Thyroid gland (tissue), 4 donors: ENCODE measurements around the gene AKNA. TPM values are rescaled to one million over a fixed set of nuclear protein-coding genes. Genes with fewer than 3 reads are reported as not detected.

Experiments used
- DNase-seq, 2 donors: peaks; one replicate each; pipeline ENCODE4 v3.0.0-alpha.2; 2019
- H3K27ac ChIP-seq, 3 donors: fragments of 200-600 bp; sonication (generic); 1 replicate in 2 of 3; 2 replicates in 1 of 3; pipeline ENCODE4 v1.5.1; 2016 to 2019; ENCODE audit warnings: mild to moderate bottlenecking in 1 of 3, moderate library complexity in 1 of 3
- H3K27me3 ChIP-seq: fragments of 200-600 bp; sonication (generic); one replicate; pipeline ENCODE4 v1.5.1; 2019
- H3K36me3 ChIP-seq, 2 donors: fragments of 200-600 bp; sonication (generic); one replicate each; pipeline ENCODE4 v1.5.1; 2016 to 2019
- H3K4me1 ChIP-seq, 2 donors: fragments of 200-600 bp; sonication (generic); one replicate each; pipeline ENCODE4 v1.5.1; 2017 to 2019
- H3K4me3 ChIP-seq, 3 donors: fragments of 200-600 bp; sonication (generic); replicated peaks in 1 of 3; 1 replicate in 2 of 3; 2 replicates in 1 of 3; pipeline ENCODE4 v1.5.1; 2016; ENCODE audit warnings: mild to moderate bottlenecking in 1 of 3
- H3K9me3 ChIP-seq: fragments of 200-600 bp; sonication (generic); one replicate; pipeline ENCODE4 v1.5.1; 2017
- POLR2A ChIP-seq, 2 donors: fragments of 450-650 bp; IDR thresholded peaks; one replicate each; pipeline ENCODE4 v1.6.1; 2017; ENCODE audit warnings: antibody characterized with exemption in 2 of 2, mild to moderate bottlenecking in 2 of 2, moderate library complexity in 1 of 2
- WGBS, 2 donors: methylation state at CpG; one replicate each; pipeline ENCODE4 v1.1.5; 2017; 5-methylcytosine and 5-hydroxymethylcytosine counted together
- intact Hi-C: fragments of 100-400 bp; cut with DNase I; formaldehyde crosslinking; loops from one replicate; pipeline ENCODE4 v1.15.1; 2023
- total RNA-seq, 4 donors: library from RNA; depleted of rRNA; stranded (reverse); fragments of >200 nt; gene quantifications; one replicate each; pipeline ENCODE4 v1.2.3, GENCODE V29; 2016
- TF ChIP-seq, protein P1 (sequence below), 6 experiments: fragments of 200-600 bp in 3 of 6; fragments of 450-650 bp in 3 of 6; sonication (generic) in 3 of 6; IDR thresholded peaks; one replicate each; pipeline ENCODE4 v1.5.1; 2016 to 2019; ENCODE audit warnings: antibody characterized with exemption in 6 of 6, mild to moderate bottlenecking in 2 of 6, inconsistent platforms in 1 of 6, moderate library complexity in 1 of 6

Gene AKNA
- total RNA-seq, 4 donors from 2014 or later: 10.0 to 17.0 (median 12.5) TPM

DNA sequence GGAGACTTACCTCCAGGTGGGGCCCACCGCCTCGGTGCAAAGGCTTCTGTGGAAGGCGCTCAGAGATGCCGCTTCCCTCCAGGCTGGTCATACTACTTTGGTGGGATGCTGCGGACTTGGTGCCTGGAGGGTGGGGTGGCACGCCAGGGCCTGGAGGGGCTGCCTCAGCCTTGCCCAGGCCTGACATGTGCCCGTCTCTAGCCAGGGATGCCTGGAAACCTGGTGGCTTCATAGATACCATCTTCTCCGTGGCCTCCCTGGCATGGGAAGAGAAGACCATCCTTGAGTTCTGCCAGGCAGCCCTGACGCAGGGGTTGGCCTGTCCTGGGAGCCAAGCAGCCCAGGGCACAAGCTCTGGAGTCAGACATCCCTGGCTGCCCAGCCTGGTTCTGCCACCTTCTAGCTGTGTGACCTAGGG lies 29.9 kb downstream of the AKNA start:
- no peak for DNase-seq
- H3K4me1 ChIP-seq: no peaks in the 10 kb centered on the region
- no peak overlapping the region for H3K27ac ChIP-seq
- WGBS, 2 donors: 83 to 96% methylated on average over 6 to 9 of the region's 9 CpGs
- intact Hi-C loops: no loop called here
- no peaks in the 10 kb centered on the region for H3K27me3 ChIP-seq
- H3K36me3 ChIP-seq: peaks cover 47 to 82% of the 10 kb centered on the region in 2 donors
- no peak overlapping the region for H3K4me3 ChIP-seq
- no peaks in the 10 kb centered on the region for H3K9me3 ChIP-seq
- no peak for TF ChIP-seq POLR2A (IDR thresholded peaks at IDR 0.05)
- TF ChIP-seq, protein P1, sequence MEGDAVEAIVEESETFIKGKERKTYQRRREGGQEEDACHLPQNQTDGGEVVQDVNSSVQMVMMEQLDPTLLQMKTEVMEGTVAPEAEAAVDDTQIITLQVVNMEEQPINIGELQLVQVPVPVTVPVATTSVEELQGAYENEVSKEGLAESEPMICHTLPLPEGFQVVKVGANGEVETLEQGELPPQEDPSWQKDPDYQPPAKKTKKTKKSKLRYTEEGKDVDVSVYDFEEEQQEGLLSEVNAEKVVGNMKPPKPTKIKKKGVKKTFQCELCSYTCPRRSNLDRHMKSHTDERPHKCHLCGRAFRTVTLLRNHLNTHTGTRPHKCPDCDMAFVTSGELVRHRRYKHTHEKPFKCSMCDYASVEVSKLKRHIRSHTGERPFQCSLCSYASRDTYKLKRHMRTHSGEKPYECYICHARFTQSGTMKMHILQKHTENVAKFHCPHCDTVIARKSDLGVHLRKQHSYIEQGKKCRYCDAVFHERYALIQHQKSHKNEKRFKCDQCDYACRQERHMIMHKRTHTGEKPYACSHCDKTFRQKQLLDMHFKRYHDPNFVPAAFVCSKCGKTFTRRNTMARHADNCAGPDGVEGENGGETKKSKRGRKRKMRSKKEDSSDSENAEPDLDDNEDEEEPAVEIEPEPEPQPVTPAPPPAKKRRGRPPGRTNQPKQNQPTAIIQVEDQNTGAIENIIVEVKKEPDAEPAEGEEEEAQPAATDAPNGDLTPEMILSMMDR (IDR thresholded peaks at IDR 0.05): no peak

DNA sequence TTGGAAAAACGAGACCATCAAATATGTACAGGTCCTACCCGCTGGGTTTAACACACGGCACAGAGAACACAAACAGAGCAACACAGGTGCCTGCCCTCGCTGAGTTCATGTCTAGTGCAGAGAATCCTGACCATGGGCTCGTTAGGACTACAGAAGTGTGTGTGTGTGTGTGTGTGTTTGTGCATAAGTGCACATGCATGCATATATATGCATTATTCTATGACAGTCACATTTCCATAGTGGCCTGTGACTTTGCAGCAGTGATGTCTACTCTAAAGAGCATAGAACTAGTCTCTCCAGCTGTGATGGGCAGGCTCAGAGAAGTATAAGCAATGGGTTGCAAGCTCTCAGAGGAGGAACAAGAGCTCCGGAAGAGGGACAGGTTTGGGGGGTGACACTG lies 30.4 kb downstream of the AKNA start:
- Histone ChIP-seq H3K27me3 (no peaks in the 10 kb centered on the region), H3K9me3 (no peaks in the 10 kb centered on the region), H3K4me3 (no peak overlapping the region), H3K27ac (no peak overlapping the region), H3K36me3 (peaks cover 46 to 78% of the 10 kb centered on the region in 2 donors), H3K4me1 (no peaks in the 10 kb centered on the region)
- TF ChIP-seq POLR2A (IDR thresholded peaks at IDR 0.05): no peak
- TF ChIP-seq, protein P1 (IDR thresholded peaks at IDR 0.05): no peak
- intact Hi-C loops: no loop called here
- DNase-seq: no peak
- 86 to 95% methylated on average over 6 of the region's 6 CpGs for WGBS, 2 donors

DNA sequence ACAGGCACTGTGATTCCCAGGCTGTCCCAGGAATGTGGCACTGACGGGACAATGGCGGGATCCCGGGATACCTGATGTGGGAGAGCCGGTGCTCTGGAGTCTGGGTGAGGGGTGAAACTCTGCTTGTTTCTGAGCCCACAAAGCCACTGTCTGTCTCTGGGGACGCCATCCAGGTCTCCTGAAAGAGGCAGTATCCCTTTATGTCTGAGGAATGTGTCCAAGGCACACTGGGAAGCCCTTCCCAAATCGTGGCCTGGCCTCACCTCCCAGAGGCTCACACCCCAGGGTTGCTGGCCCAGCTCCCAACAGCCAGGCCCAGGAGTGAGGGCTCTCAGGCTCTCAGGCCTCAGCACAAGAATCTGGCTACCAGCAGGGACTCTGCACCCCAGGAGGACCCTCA lies 31.0 kb downstream of the AKNA start:
- peaks cover 41 to 72% of the 10 kb centered on the region in 2 donors for H3K36me3 ChIP-seq
- intact Hi-C loops: no loop called here
- no peak overlapping the region for H3K27ac ChIP-seq

DNA sequence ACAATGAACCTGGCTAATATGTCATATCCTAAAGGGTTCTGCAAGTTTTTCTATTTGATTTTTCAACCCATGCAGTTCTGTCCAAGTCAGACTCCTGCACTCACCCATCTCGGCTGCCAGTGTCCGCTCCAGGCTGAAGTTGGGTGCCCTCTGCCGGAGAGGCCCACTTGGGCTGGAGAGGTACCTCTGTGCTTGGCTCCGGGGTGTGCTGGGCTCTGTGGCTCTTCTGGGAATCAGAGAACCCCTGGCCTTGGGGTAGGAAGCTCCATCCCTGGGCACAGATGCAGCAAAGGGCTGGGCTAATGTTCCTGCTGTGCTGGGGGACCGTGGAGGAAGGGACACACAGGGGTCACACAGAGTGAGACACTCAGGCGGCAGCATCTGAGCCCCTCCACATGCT lies 32.0 kb downstream of the AKNA start:
- TF ChIP-seq, protein P1 (IDR thresholded peaks at IDR 0.05): no peak
- H3K27ac ChIP-seq: no peak overlapping the region
- H3K9me3 ChIP-seq: no peaks in the 10 kb centered on the region
- H3K27me3 ChIP-seq: no peaks in the 10 kb centered on the region
- intact Hi-C loops: no loop called here
- no peak for DNase-seq
- WGBS, 2 donors: 92 to 96% methylated on average over 6 of the region's 6 CpGs
- H3K4me3 ChIP-seq: no peak overlapping the region
- H3K36me3 ChIP-seq: peaks cover 31 to 64% of the 10 kb centered on the region in 2 donors
- no peaks in the 10 kb centered on the region for H3K4me1 ChIP-seq

More for the DNA sequence above, 31.0 kb downstream of the AKNA start:
- Histone ChIP-seq H3K4me1 (no peaks in the 10 kb centered on the region), H3K9me3 (no peaks in the 10 kb centered on the region), H3K4me3 (no peak overlapping the region), H3K27me3 (no peaks in the 10 kb centered on the region)
- TF ChIP-seq POLR2A (IDR thresholded peaks at IDR 0.05): no peak
- TF ChIP-seq, protein P1 (IDR thresholded peaks at IDR 0.05): no peak
- no peak for DNase-seq
- WGBS, 2 donors: 86 to 100% methylated on average over 5 to 6 of the region's 6 CpGs

DNA sequence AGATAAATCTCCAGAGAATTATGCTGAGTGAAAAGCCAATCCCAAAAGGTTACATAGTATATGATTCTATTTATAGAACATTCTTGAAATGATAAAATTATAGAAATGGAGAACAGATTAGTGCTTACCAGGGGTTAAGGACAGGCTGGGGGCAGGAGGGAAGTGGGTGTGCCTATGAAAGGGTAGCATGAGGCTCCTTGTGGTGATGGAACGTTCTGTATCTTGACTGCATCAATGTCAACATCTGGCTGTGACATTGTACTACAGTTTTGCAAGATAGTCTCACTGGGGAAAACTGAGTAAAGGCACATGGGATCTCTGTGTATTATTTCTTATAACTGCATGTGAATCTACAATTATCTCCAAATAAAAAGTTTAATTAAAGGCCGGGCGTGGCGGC lies 35.9 kb downstream of the AKNA start:
- intact Hi-C loops: no loop called here
- 87 to 93% methylated on average over 4 of the region's 4 CpGs for WGBS, 2 donors
- no peak for DNase-seq
- Histone ChIP-seq H3K4me1 (peaks cover 0 to 12% of the 10 kb centered on the region in 2 donors), H3K36me3 (peaks cover 18 to 58% of the 10 kb centered on the region in 2 donors), H3K4me3 (no peak overlapping the region), H3K9me3 (no peaks in the 10 kb centered on the region), H3K27me3 (no peaks in the 10 kb centered on the region), H3K27ac (no peak overlapping the region)
- TF ChIP-seq, protein P1 (IDR thresholded peaks at IDR 0.05): no peak
- TF ChIP-seq POLR2A (IDR thresholded peaks at IDR 0.05): no peak
